GM12873 (cell line): ENCODE data around the gene KCTD16.

Experiments
- TF ChIP-seq, protein P1 (sequence below): IDR thresholded peaks from 2 replicates; pipeline ENCODE4 v1.5.1; 2012; ENCODE audit warnings: low read depth, mild to moderate bottlenecking, moderate library complexity, low read length, control low read depth; ENCODE audit not compliant: insufficient read depth; ENCODE audit errors: missing control alignments

The KCTD16 gene

DNA sequence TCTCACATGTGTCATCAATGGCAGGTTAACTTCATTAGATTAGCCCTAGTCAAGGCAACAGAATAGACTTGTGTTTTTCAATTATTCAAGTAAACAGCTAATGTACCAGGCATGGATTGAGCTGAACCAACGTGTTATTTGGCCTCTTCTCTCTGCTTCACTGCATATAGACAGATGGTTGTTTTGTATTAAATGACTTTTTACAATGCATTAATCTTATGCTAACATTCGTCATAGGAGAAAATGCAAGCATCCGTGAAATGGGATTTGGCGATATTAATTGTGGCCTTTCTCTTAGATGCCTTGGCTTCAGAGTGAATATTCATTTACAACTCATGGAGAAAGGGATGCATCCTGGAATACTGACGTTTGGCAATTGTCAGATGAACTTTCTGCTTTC is 208.0 kb downstream of the KCTD16 start:
- TF ChIP-seq, protein P1, sequence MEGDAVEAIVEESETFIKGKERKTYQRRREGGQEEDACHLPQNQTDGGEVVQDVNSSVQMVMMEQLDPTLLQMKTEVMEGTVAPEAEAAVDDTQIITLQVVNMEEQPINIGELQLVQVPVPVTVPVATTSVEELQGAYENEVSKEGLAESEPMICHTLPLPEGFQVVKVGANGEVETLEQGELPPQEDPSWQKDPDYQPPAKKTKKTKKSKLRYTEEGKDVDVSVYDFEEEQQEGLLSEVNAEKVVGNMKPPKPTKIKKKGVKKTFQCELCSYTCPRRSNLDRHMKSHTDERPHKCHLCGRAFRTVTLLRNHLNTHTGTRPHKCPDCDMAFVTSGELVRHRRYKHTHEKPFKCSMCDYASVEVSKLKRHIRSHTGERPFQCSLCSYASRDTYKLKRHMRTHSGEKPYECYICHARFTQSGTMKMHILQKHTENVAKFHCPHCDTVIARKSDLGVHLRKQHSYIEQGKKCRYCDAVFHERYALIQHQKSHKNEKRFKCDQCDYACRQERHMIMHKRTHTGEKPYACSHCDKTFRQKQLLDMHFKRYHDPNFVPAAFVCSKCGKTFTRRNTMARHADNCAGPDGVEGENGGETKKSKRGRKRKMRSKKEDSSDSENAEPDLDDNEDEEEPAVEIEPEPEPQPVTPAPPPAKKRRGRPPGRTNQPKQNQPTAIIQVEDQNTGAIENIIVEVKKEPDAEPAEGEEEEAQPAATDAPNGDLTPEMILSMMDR, result no peak

DNA sequence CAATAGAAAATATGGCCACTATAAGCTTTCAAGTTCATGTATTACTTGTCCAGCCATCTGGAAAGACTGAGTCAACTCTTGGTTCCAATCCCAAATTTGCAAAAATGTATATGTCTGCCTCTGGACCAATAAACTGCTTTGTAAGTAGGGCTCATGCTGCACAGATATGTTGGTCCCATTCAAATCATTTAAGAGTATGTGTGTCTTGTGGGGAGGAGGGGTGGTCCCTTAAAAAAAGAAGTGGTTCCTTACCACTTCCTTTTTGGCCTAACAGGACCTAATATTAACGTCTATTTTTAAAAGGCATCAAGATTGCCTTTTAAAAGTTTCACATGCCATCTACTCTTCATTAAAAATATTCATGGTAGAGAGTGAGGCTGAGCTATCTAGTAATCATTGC is 214.9 kb downstream of the KCTD16 start:
- TF ChIP-seq, protein P1, result no peak

DNA sequence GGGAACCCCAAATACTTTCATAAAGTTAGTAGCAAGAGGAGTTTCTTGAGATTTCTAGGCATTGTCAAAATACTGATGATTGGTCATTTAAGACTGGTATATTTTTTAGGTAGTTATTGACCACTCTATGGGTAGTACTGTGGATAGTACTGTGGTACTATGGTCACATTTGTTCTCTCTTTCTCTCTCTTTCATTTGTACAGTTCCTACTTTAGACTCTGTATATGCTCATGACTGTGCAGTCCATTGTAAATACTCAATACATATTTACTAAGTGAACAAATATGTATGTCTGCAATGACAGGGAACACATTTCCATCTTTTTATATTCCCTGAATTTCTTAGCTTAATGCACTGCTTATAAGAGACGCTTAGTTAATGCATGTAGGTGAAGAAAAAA is 215.6 kb downstream of the KCTD16 start:
- TF ChIP-seq, protein P1, result no peak

DNA sequence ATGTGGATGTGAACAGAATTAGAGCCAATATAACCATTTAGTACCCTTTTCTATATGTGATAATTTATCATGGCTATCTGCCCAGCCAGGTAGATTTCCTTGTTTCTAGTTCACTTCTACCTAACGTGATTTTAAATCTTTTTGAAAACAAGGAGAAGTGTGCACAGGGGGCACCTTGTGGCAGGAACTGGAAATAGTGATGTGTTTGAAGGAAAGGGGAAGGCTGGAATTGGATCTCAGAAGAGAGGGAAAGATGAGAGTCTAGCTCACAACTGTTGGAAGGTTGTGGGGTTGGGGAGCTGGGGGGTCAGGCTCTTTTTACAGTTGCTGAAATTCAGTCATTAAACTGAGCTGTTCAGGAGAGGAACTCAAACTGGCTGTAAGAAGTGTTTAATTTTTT is 219.5 kb downstream of the KCTD16 start:
- TF ChIP-seq, protein P1, result peak; percentile 11

DNA sequence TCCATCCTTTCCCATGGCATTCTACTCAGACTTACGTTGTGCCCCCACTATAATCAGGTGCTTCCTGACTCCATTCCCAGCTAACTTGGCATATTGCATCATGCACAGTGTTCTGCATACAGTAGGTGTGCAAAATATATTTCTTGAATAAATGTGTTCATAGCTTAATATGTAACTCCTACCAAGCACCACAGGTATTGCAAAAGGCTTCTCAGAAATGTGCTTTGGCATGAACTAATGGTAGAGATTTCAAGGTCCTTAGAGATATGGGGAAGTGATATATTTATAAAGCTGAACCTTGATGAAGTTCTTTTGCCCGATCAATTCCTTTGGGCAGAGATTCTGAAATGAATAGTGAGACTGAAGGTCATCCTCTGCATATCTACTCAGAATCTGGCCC is 220.4 kb downstream of the KCTD16 start:
- TF ChIP-seq, protein P1, result no peak

DNA sequence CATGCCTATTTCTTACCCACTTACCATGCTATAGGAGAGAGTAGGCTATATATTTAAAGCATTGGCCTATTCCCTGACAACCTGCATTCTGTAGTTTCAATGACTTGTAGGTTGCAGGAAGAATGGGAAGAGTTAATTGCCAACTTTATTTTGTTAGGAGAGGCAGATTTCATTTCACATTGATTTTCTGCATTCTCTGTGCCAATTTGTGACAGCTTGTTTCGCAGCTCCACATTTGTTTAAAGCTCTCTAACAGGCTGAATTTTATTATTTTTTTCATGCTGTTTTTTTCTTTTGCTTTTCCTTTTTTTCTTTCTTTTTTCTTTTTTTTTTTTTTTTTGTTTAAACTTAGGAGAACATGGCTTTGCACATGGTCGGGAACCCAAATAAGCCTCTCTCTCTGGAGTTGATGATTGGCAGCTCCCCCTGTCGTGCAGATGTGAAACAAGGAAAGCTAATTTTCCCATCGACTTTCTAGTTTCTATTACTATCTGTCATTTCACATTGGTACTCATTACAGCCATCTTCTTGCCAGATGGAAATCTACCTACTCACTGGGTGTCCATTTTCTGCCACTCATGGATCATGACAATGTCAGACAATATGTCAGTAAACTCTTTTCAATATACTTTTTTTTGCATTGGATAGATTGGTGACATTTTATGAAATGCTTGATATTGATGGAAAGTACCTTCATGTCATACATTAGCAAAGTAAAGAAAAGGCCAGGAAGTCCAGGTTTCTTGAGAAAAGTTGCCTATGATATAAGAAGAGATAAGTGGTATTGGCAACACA is 223.2 kb downstream of the KCTD16 start:
- TF ChIP-seq, protein P1, result no peak

DNA sequence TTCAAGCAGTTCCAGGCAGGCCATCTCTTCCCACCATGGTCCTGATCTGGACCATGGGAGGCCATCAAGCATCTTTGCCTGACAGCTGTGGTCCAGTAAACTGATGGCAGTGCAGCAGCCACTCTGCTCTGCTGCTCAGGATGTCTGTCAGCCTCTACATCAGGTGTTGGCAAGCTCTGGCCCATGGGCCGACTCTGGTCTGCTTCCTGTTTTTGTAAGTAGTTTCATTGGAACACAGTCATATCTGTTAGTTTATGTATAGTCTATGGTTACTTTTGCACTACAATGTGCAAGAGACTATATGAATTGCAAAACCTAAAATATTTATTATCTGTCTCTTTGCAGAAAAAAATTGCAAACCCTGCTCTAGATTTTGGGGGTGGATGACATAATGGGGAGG is 225.0 kb downstream of the KCTD16 start:
- TF ChIP-seq, protein P1, result no peak
